ENCODE data around the gene CELF3. TPM values are rescaled to one million over a fixed set of nuclear protein-coding genes. Genes with fewer than 3 reads are reported as not detected.
"Not testable (repeated sequence)": the region's sequence is repeated elsewhere in the genome, so short reads cannot be mapped to it uniquely, and the experiment has no call there.

Gene CELF3
- polyA plus RNA-seq, 1 experiment = not detected

DNA sequence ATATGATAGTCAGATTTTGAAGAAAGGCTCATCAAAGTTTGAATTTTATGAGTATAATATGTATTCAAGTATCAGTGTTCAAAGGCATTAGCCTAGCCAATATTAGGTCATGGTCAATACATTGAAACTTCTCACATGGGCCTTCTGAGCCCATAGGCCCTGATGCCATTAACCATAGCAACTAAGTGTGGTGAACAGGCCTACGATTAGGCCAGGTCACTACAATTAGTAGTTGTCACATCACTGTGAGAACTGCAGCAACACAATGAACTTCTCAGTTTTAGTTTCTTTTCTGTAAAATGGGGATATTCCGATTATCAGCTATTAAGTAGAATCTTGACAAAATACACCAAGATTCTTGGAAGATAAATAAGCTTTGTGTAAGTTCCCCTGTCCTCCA, 30.0 kb downstream of the CELF3 start:
- CTCF ChIA-PET = no interaction called here
- H3K4me3 ChIP-seq (ENCODE audit: low read depth, low read length) = no peak overlapping the region
- POLR2A ChIA-PET = no interaction called here
- no peak for DNase-seq (ENCODE audit: low read depth)
- H3K36me3 ChIP-seq (ENCODE audit: control insufficient read depth, insufficient read depth, low read length) = no peaks in the 10 kb centered on the region; the same call in 1 of the 2 replicates
- TF ChIP-seq, protein P1, sequence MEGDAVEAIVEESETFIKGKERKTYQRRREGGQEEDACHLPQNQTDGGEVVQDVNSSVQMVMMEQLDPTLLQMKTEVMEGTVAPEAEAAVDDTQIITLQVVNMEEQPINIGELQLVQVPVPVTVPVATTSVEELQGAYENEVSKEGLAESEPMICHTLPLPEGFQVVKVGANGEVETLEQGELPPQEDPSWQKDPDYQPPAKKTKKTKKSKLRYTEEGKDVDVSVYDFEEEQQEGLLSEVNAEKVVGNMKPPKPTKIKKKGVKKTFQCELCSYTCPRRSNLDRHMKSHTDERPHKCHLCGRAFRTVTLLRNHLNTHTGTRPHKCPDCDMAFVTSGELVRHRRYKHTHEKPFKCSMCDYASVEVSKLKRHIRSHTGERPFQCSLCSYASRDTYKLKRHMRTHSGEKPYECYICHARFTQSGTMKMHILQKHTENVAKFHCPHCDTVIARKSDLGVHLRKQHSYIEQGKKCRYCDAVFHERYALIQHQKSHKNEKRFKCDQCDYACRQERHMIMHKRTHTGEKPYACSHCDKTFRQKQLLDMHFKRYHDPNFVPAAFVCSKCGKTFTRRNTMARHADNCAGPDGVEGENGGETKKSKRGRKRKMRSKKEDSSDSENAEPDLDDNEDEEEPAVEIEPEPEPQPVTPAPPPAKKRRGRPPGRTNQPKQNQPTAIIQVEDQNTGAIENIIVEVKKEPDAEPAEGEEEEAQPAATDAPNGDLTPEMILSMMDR (IDR thresholded peaks at IDR 0.05; ENCODE audit: insufficient read depth, low read depth, low read length) = no peak
- H3K27me3 ChIP-seq (ENCODE audit: control insufficient read depth, insufficient read depth, low read length) = no peaks in the 10 kb centered on the region

DNA sequence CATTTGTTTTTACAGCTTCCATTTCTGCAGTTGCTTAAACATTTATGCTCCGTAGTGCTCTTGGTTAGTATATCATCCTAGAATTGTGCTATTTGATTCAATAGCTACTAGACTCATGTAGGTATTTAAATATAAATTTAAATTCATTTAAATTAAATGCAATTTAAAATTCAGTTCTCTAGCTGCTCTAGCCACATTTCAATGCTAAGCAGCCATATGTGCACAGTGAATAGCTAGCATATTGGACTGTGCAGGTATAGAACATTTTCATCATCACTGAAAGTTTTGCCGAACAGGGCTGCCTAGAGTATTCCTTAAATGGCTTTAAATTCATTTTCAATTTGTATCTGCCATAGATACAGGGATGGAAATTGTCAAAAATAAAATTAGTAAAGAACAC, 32.5 kb downstream of the CELF3 start:
- ChIA-PET CTCF (interaction anchor here (0.9 to 1.5 kb wide), 3 partner anchors 9 to 14 kb away, joined by 3 to 6 read pairs (median 4); no protein-coding TSS in a partner anchor), POLR2A (no interaction called here)
- TF ChIP-seq, protein P1 (IDR thresholded peaks at IDR 0.05; ENCODE audit: insufficient read depth, low read depth, low read length) = no peak
- Histone ChIP-seq H3K27me3 (ENCODE audit: control insufficient read depth, insufficient read depth, low read length) (no peaks in the 10 kb centered on the region), H3K36me3 (ENCODE audit: control insufficient read depth, insufficient read depth, low read length) (no peaks in the 10 kb centered on the region; the same call in 1 of the 2 replicates), H3K4me3 (ENCODE audit: low read depth, low read length) (no peak overlapping the region)
- no peak for DNase-seq (ENCODE audit: low read depth)

DNA sequence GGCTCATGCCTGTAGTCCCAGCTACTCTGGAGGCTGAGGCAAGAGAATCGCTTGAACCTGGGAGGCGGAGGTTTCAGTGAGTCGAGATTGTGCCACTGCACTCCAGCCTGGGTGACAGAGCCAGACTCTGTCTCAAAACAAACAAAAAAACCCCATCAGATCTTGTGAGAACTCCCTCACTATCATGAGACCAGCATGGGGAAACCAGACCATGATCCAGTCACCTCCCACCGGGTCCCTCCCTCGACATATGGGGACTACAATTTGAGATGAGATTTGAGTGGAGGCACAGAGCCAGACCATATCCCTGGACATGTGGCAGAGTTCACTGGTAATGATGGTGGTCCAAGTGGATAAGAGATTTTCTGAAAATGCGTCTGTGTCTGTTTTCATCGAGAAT, 33.7 kb downstream of the CELF3 start:
- H3K4me3 ChIP-seq (ENCODE audit: low read depth, low read length); DNase-seq (ENCODE audit: low read depth); POLR2A ChIA-PET; H3K27me3 ChIP-seq (ENCODE audit: control insufficient read depth, insufficient read depth, low read length); H3K36me3 ChIP-seq (ENCODE audit: control insufficient read depth, insufficient read depth, low read length): not testable (repeated sequence)
- CTCF ChIA-PET = interaction anchor here (0.7 to 1.5 kb wide), 2 partner anchors 10 to 22 kb away, joined by 3 to 6 read pairs; no protein-coding TSS in a partner anchor

DNA sequence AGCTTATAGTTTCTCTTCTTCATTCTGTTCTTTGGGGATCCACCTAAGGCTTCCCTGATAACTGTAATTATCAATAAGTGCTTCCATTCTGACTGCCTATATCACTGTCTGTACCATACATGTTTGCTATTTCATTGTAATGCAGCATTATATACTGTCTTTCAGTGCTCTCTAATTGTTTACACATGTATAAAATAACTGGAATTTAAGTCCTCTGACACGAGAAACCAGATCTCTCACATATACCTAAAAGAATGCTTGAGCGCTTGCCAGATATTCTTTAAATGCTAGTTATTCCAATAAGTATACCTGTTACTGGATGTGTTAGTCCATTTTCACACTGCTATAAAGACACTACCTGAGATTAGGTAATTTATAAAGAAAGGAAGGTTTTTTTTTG, 34.7 kb downstream of the CELF3 start:
- CTCF ChIA-PET = interaction anchor here (1.4 kb wide), 1 partner anchor 89 kb away, joined by 3 read pairs; no protein-coding TSS in a partner anchor
- no peak overlapping the region for H3K4me3 ChIP-seq (ENCODE audit: low read depth, low read length)
- TF ChIP-seq, protein P1 (IDR thresholded peaks at IDR 0.05; ENCODE audit: insufficient read depth, low read depth, low read length) = no peak
- H3K27me3 ChIP-seq (ENCODE audit: control insufficient read depth, insufficient read depth, low read length) = no peaks in the 10 kb centered on the region
- POLR2A ChIA-PET = no interaction called here
- no peak for DNase-seq (ENCODE audit: low read depth)
- no peaks in the 10 kb centered on the region; the same call in 1 of the 2 replicates for H3K36me3 ChIP-seq (ENCODE audit: control insufficient read depth, insufficient read depth, low read length)

DNA sequence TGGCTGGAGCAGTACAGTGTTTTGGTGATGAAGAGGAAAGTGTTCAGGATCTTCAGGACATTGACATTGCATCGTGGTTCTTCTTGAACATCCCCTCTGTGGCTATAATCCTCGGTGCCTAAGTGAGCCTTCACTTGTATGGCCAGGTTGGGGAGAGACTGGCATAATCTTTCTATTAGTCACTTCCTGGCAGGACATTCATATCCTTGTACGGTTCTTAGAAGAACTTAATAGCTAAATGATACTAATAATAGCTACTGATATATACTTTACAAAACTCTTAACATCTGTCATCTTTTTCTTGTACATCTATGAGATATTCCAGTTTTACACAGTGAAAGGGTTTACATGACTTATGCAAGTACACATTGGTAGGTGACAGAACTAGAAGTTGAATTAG, 35.8 kb downstream of the CELF3 start:
- Histone ChIP-seq H3K36me3 (ENCODE audit: control insufficient read depth, insufficient read depth, low read length) (no peaks in the 10 kb centered on the region; the same call in 1 of the 2 replicates), H3K4me3 (ENCODE audit: low read depth, low read length) (no peak overlapping the region), H3K27me3 (ENCODE audit: control insufficient read depth, insufficient read depth, low read length) (no peaks in the 10 kb centered on the region)
- ChIA-PET POLR2A (no interaction called here), CTCF (interaction anchor here (0.9 to 1.0 kb wide), 2 partner anchors 40 to 87 kb away, joined by 3 read pairs; partner anchors contain the start of gene RIIAD1)
- TF ChIP-seq, protein P1 (IDR thresholded peaks at IDR 0.05; ENCODE audit: insufficient read depth, low read depth, low read length) = no peak
- peak; percentile 58 for DNase-seq (ENCODE audit: low read depth)

DNA sequence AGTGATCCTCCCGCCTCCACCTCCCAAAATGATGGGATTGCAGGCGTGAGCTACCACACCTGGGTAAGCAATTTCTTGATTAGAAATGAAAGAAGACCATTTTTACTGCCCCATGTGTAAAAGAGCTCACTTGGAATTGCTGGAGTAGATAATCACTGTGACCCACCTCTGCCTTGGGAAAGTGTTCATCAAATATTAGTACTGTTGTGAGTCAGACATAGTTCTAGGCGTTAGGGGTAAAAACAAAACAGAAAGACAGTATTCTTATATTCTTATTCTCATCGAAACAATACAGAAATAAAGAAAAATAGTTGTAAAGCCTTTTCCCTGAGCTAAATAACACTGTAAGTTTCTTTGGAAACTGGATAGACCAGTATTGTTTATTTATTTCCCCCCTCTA, 36.2 kb downstream of the CELF3 start:
- H3K4me3 ChIP-seq (ENCODE audit: low read depth, low read length) = no peak overlapping the region
- H3K27me3 ChIP-seq (ENCODE audit: control insufficient read depth, insufficient read depth, low read length) = no peaks in the 10 kb centered on the region
- TF ChIP-seq, protein P1 (IDR thresholded peaks at IDR 0.05; ENCODE audit: insufficient read depth, low read depth, low read length) = no peak
- H3K36me3 ChIP-seq (ENCODE audit: control insufficient read depth, insufficient read depth, low read length) = no peaks in the 10 kb centered on the region; the same call in 1 of the 2 replicates
- ChIA-PET POLR2A (no interaction called here), CTCF (interaction anchor here (0.9 to 1.0 kb wide), 2 partner anchors 41 to 87 kb away, joined by 3 read pairs; partner anchors contain the start of gene RIIAD1)
- DNase-seq (ENCODE audit: low read depth) = no peak

Data from BJ (cell line).